MM.1S (cell line): Measurements from ENCODE around the gene HASPIN.
A peak's percentile ranks its signal among the peaks of the same experiment; 100 is the strongest.

ENCODE experiments used
- CTCF ChIP-seq: fragments of 300-600 bp; sonication (generic); IDR thresholded peaks from 2 replicates; pipeline ENCODE4 v1.5.1; 2016; ENCODE audit warnings: antibody characterized with exemption, low read length, mixed read lengths
- EZH2 ChIP-seq: fragments of 300-600 bp; sonication (generic); optimal IDR thresholded peaks from 2 replicates; pipeline ENCODE3; 2017; ENCODE audit warnings: low read depth, mild to moderate bottlenecking, antibody characterized with exemption, low read length, mixed read lengths
- EZH2phosphoT487 ChIP-seq: fragments of 300-600 bp; sonication (generic); IDR thresholded peaks from 2 replicates; pipeline ENCODE4 v1.6.1; 2018; ENCODE audit warnings: antibody characterized with exemption, low read length

- TF ChIP-seq CTCF (0 out of 2 replicates have a peak, but pooled peaks have one; percentile 9), EZH2 (no peak), EZH2phosphoT487 (no peak)
These were observed 31.4 kb upstream of the HASPIN start for GRCh38 chr17:3692346-3692745.
